NCI-H748 (cell line): ENCODE data around the gene PLXDC1.

ENCODE experiments used
- DNase-seq: peaks from one replicate; lab custom pipeline; 2025; ENCODE audit not compliant: unreplicated experiment; lab: John Stamatoyannopoulos, UW

PLXDC1 gene

DNA sequence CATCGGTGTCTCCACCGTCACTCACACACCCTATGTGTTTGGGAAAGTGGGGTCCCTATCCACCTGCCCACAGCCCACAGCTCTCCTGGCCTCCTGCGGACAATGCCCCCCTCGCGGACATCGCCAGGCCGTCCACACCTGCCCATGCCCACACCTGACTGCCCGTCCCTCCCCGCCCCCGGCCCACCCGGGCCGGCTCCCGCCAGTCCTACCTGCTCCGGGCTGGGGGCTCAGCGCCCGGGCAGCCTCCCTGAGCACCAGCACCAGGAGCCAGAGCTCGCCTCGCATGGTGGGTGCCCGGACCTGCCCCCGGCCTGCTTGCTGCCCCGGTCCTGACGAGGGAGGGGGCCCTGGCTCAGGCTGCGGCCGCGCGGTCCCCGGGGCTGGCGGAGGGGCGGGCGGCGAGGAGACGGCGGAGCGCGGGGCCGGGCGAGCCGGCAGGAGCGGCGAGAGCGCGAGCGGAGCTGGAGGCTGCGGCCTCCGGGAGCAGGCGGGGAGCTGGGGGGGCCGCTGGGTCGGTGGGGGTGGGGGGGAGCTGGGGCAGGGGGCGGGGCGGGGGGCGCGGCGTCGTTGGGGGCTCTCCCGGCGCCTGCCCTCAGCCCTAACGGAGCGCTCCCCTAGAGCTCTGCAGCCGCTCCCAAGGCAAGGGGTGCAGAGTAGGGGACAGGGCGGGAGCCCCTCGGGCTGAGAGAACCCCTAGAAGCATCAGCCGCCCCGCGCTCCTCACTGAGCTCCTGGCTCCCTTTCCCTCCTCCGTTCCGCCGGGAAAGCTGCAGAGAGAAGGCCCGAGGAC, at the start of gene PLXDC1:
PLXDC1 (minus strand) TSS at position 488 of the 793 bp plus-strand sequence; CDS start at position 288, 200 bp downstream.
- peak; percentile 34 for DNase-seq

DNA sequence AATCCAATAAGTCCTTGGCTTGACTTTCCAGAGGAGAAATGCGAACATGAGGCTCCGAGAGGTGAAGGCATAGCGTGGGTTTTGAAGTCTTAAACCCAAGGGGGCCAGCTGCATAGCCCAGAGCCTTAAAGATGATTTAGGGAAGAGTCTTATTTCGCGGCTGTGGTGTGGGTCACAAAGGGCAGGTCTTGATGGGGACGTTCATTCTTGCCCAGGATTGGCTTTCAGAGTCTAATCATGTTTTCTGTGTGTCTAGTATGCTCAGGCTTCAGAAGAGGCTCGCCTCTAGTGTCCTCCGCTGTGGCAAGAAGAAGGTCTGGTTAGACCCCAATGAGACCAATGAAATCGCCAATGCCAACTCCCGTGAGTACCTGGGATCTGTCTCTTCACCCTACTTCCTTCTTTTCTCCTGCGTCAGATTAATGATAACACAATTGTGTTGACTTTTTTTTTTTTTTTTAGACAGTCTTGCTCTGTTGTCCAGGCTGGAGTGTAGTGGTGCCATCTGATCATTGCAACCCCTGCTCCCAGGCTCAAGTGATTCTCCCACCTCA, 49.6 kb upstream of the PLXDC1 start:
- DNase-seq, result no peak

DNA sequence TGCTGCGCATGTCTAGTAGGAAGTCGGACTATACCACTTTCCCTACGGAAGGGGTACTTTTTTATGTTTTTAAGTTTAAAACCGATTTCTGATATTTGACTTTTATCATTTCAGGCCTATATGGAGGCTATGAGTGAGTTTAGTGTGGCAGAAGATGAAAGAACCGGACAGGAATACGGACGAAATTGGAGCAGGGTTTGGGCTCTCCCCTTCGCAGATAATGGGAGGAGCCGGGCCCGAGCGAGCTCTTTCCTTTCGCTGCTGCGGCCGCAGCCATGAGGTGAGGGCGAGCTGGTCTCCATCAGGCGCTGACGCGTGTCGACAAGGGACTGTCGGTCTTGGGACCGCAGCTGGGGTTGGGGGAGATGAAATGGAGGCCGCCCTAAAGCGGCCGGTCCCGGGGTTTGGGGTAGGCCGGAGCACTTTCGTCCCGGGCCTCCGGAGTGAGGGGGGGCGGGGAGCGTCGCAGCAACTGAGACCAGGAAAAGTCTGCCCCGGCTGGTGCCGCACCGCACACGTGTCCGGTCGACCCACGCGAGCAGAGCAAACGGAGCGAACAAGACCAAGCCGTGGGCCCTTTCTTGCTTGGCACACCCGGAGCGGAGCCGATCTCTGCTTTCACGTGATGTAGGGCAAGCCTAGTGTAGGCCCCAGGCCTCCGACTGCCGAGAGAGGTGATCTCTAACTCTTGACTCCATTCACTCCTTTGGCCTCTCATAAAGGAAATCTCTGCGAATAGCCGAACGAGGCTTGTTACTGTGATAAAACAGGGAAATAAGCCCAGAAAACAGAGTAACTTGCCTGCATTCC, 48.8 kb upstream of the PLXDC1 start, which contains the start of gene RPL19:
RPL19 (plus strand) TSS at position 214 of the 810 bp plus-strand sequence; CDS start at position 276, 62 bp downstream.
- DNase-seq, result peak; percentile 85

DNA sequence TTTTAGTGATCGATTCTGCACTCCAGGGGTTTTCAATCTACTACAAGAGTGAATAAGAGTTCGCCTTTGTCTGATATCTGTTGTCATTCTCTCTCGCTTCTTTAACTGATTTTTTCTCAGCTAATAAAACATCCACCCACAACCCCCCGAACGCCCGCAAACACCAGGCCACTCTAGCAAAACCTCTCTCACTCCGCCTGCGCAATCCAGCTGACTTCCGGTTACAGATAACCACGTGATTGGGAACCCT, 48.3 kb upstream of the PLXDC1 start:
- peak; percentile 96 for DNase-seq

DNA sequence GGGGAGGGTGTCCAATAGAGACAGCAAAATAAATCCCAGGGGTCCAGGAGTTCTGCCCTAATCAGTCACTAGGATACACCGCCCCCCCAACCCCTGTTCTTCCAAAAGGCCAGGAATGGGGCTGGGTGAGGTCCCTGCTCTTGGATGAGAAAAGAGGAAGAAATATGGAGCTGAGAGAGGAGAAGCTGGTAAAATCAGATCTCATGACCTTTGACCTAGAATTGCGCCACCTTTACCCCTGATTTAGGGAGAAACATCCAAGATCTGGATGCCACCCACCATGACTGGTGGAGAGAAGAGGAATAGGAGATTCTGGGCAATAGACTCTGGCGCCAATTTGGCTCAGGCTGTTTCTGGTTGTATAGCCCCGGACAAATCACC, 46.7 kb upstream of the PLXDC1 start:
- DNase-seq, result peak; percentile 31

DNA sequence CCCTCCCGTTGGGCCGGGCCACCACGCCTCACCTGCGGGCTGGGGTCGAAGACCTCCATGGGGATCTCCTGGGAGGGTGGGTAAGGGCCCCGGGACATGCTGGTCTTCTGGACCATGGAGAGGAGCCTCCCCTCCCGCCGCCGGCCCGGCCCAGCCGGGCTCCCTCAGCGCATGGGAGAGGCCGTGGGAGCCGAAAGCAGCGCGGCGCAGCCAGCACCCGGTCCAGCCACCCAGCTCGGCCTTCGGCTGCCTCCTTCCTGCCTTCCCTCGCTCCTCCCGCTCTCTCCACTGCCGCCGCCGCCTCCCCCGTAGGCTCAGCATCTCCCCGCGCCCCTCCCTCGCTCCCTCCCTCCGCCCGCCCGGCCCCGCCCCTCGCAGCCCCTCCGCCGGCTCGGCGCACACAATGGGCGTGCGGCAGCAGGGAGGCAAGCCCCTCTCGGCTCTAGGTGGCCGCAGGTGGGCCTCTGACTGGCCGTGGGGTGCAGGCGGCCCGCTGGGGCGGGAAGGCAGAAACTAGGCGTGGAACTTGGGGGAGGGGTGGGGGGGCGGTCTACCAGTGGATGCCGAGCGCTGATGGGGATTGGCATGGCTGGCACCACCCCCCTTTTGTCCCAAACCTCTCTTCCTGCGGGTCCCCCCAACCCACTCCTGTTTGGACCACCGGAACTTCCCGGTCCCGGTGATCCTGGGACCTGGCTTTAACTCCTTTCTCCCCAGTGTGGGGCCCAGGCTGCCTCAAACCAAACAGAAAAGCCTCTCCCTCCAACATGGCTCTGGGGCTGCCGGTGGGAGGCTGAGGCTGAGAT, 46.1 kb upstream of the PLXDC1 start, which contains the start of gene CACNB1:
CACNB1 (minus strand) TSS at position 290 of the 806 bp plus-strand sequence; CDS start at position 116, 174 bp downstream.
- peak; percentile 89 for DNase-seq

DNA sequence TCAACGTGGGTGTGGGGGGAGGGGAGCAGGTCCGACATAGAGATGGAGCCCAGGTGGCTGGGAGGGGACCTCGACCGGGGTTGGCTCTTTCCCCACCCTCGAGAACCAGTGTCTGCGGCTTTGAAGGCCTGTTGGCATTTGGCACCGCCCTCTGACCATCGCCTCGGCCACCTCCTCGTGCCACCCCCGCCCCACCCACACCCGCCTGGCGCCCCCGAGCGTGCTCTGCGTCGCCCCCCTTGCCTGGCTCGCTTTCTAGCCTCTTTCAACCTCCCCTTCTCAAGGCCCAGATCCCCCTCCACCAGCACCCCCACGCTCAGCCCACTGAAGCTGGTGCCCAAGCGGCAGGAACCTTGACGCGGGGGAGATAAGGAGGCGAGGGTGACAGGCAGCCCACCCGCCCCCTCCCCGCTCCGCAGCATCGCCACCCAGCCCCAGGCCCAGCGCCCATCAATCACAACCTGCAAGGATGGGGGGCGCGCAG, 45.4 kb upstream of the PLXDC1 start:
- DNase-seq, result peak; percentile 72

DNA sequence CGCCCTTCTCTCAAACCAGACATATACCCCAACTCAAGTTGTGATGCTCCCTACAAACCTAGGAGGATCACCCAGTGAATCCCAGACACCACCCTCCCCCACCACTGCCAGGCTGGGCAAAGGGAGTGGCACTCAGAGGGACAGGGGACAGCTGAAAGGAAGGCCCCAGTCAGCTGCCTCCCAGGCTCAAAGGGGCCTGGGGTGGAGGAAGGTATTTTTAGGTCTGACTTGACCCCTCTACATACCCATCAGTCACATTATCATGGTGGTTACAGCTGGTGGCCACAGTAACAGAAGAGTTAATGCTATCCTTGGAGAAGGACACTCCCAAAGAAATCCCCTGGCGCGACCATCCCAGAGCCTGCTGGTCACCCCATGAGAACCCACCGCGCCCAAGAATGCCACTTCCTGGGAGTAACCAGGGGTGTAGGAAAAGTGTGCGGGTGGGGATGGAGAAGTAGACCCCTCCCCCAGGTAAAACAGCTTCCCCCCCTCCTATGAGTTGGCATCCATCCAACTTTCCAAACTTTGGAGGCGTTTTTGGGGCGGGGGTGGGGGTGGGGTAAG, 44.9 kb upstream of the PLXDC1 start:
- DNase-seq, result peak; percentile 41

DNA sequence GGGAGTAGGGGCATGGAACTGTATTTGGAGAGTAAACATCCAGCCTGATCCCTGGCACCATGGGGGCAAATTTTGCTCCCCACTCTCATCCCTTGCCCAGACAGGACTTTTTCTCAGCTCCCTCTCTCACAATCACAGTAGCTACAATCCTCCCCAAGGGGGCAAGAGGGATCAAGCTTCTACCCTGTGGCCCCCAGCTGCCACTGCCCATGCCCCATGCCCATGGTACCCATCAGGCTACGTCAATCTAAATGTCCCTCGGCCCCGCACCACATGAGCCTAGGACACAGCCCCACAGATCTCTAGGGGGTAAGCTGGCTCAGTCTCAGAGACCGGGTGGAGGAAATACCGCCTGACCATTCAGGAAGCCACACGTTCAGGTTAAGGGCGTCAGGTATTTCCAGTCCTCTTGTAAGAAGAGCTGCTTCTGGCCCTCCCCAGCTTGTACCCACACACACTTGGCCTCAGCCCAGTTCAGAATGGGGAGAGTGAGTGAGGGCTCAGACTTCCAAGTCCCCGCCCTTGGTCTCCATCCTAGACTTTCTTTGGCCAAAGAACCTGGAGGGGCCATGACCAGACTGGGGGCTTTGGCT, 44.2 kb upstream of the PLXDC1 start:
- DNase-seq, result no peak

DNA sequence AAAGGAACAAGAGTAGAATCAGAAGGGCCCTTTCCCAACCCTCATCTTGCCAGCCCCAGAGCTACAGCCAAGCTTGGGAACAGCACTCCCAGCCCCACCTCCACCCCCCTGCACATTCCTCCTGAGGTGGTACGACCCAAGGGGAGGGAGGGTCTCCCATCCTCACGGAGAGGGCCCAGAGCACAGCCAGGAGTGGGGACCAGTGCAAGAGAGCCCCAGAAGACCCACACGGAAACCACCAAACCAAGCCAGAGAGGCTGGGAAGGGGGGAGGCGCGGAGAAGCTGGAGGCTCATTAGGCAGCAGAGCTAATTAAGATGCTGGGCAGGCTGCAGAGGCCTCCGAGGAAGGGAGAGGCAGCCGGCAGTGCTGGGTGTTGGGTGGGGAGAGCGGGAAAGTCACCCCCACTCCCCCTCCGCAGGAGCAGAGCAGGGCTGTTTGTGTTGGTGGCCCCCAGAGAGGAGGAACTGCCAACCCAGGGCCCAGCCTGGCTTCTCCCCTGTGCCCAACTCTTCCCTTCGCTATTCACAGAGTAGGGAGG, 43.6 kb upstream of the PLXDC1 start:
- DNase-seq, result no peak

DNA sequence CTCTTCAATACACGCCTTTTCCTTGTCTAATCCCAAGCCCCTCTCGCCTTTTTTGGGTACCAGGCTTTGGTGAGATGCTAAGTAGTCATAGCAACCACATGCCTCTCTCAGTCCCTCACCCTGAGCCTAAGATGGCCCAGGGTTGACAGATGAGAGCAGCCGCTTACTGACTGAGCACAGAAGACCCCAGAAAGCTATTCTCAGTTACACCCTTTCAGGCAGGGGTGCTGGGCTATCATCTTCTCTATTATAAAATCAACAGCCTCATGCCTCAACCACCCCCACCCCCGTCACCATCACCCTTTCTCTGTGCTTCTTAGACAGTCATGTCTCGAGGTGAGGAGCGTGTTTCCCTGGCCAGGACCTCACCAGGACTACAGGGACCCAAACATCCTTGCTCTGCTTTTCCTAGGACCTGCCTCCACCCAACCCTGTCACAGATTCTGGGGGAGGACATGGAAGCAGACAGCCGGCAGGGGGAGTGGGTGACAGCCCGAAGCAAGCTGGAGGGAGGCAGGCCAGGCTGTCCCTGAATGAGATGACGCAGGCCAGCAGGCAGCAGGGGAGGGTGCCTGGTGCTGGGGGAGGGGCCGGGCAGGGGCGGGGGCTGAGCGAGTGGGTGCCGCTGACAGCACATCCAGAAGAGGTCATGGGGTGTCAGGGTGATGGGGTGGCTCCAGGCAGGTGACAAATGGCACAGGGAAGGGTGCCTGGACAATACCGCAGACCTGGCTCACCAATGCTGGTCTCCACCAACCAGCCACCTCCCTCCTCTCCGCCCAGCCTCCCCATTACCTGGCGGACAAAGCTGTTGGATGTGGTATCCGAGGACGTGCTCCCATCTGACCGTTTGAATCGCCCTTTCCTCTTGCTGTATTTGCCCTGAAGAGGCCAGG, 42.9 kb upstream of the PLXDC1 start:
- no peak for DNase-seq

DNA sequence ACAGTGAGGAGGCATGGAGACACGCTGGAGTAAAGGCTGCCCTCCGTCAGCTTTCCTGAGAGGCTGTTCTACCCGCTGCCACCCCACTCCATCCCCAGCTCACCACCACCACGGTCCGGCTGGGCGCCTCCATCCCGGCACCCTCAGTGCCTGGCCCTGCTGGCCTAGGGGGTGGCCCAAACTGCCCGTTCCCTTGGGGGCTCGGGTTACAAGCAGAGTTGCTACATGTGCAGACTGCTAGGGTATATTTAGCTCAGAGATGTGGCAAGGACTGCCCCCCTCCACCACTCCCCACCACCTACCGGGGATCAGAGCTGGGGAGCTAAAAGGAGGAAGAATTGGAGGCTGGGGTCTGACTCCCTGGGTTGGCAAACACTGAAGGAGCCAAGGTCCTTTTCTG, 41.9 kb upstream of the PLXDC1 start:
- no peak for DNase-seq

DNA sequence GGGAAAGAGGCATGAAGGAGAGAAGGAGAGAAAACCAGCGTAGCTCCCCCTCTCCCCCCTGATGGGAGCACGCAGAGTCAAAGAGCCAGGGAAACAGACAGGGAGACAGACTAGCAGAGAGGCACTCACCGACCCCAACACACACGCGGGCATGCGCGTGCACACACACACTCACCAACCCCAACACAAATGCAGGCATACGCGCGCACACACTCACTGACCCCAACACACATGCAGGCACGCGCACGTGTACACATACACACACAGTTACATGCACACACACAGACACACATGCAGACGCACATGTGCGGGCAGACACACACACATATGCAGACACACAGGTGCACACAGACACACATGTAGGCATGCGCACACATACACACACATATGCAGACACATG, 41.5 kb upstream of the PLXDC1 start:
- no peak for DNase-seq

DNA sequence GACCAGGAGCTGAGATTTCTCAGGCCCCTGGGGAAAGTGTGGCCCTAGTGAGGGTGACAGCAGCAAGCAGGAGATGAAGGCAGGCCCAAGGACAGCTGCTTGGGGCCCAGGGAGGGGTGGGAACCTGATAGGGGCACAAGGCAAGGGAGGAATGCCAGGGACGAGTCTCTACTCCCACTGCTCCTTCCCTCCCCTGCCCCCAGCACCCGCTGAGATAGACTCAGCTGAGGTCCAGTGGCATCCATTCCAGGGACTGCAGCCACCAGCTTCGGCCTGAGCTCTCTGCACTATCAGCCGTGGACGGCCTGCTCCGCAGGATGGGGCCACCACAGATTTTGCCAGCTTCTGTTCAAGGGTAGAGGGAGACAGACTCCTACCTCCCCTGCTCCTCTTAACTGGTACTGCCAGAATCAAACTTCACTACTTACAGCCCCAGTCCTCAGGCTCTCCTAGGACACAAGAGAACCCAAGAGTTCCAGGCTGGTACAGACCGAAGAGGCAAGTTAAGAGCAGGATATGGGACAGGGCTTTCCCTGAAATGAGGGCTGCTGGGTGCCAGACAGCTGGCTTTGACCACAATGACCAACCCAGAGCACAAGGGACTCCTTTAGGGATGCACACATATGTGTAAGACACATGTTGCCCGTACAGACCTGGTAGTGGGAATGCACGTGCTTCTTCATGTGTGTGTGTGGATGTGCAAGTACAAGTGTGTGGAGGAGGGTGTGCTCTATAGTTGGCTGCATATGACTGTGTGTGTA, 40.5 kb upstream of the PLXDC1 start:
- no peak for DNase-seq

DNA sequence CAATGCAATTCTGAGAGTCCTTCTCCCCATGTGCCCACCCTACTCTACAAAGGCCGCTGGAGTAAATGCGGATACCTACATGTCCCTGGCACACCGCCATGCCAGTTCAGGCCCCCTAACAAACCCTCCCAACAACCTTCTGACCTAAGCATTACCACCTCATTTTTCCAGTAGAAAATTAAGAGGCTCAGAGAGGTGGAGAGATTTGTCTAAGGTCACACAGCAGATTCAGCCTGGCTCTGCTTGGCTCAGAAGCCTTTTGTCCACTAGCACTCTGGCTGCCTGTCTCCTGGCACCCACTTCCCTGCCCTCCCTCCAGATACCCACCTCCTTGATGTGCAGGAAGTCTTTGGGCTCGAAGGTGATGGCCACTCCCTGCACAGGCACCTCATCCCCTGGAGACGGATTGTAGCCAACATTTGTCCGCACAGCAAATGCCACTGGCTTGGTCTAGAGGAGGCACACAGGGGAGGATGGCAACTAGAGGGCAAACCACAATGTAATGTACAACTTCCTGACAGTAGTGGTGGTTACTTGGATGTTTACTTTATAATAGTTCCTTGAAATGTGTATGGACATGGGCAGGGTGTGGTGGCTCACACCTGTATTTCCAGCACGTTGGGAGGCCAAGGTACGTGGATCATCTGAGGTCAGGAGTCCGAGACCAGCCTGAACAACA, 35.9 kb upstream of the PLXDC1 start:
- no peak for DNase-seq

DNA sequence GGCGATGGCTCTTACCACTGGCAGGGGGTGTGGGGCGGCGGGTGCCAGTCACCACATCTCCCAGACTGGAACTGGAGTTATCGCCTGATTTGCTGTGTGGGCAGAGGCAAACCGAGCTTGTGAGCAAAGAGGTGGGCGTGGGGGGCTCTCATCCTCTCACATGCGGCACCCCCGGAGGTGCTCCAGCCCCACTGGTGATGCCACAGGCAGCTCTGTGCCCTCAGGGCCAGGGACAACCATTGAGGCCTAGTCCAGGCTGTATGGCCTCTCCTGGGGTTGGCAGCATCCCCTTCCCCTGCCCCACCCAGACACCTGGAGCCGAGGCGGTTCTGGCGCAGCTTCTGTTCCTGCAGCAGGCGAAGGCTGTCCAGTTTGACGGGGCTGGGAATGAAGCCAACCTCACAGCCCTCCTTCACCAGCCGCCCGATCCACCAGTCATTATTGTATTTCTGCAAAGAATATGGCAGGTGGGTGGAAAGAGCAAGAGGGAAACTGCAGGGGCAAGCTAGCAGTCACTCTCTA, 35.1 kb upstream of the PLXDC1 start:
- no peak for DNase-seq

DNA sequence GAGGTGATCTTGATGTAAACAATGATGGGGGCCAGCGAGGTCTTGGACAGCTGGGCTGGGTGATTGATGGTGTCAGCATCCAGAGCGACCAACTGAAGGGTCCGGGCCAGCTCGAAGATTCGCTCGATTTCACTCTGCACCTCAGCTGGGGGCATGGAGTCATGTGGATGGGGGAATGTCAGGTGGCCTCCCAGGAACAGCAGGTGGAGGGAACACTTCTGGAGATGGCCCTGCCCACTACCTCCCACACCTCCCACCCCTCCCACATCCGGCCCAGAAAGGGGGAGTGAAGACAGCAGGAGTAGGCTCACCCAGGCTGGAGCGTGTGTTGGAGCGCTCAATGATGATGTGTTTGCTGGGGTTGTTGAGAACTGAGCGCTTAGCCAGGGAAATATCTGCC, 32.3 kb upstream of the PLXDC1 start:
- no peak for DNase-seq
